GM18519 (cell line): ENCODE data around the gene C2CD3.
"Not testable (repeated sequence)": the region's sequence is repeated elsewhere in the genome, so short reads cannot be mapped to it uniquely, and the experiment has no call there.

Experiments
- ATAC-seq: cut with Tn5 transposase; IDR thresholded peaks from one replicate; pipeline ENCODE4 v1.9.1; 2021; ENCODE audit warnings: mild to moderate bottlenecking, moderate library complexity; ENCODE audit not compliant: unreplicated experiment, low FRiP score

The C2CD3 gene

DNA sequence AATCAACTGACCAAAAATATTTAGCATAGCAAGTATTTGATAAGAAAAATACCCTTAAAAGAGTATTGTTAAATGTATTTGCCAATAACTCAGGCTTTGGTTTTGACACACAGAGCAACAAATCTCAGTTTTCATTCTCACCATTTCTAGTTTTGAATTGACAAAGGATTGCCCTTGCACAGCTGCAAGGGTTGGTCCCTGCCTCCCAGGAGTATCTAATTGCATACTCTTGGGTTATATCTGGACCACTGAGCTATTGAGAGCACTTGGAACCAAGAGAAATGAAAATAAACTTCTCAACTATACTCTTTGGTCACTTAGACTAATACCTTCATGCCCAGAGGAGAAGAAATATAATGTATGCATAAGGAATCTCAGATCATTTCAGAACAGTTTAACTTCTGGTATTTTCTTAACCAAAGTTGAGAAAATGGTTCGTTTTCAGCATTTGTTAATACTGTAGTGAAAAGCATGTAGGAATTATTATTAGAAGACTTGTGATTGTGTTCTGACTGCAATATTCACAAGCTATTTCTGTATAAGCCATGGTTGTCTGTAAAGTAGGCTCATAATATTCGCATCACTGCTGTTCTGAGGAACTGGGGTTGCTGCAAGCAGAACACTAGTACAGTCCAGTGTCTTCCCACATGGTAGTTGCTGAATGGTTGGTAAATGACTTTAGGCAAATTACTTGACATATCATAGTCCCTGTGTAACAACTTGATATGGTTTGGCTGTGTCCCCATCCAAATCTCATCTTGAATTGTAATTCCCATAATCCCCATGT, 7.9 kb downstream of the C2CD3 start:
- no peak for ATAC-seq

DNA sequence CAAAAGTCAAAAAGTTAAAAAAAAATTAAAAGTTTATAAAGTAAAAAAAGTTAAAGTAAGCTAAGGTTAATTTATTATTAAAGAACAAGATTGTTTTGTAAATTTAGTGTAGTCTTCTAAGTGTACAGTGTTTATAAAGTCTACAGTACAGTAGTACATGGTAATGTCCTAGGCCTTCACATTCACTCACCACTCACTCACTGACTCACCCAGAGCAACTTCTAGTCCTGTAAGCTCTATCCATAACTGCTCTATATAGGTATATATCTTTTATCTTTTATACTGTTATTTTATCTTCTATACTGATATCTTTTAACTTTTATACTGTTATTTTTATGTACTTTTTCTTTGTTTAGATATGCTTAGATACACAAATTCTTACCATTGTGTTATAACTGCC, 11.2 kb downstream of the C2CD3 start:
- ATAC-seq = no peak

DNA sequence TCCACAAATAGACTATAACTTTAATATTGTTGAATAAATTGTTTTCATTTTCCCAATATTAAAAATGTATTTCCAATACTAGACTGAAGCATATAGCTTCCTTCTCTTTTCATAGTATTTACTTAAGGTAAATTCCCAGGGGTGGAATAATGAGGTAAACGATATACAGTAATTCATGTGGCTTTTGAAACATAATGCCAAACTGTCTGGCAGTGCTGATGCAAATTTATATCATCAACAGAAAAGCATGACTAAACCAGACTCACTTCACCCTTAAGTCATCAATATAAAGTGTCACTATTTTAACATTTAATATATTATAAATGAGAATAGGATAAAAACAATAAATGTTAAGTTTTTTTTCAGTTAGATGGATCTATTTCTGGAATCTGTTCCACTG, 13.6 kb downstream of the C2CD3 start:
- ATAC-seq = no peak

DNA sequence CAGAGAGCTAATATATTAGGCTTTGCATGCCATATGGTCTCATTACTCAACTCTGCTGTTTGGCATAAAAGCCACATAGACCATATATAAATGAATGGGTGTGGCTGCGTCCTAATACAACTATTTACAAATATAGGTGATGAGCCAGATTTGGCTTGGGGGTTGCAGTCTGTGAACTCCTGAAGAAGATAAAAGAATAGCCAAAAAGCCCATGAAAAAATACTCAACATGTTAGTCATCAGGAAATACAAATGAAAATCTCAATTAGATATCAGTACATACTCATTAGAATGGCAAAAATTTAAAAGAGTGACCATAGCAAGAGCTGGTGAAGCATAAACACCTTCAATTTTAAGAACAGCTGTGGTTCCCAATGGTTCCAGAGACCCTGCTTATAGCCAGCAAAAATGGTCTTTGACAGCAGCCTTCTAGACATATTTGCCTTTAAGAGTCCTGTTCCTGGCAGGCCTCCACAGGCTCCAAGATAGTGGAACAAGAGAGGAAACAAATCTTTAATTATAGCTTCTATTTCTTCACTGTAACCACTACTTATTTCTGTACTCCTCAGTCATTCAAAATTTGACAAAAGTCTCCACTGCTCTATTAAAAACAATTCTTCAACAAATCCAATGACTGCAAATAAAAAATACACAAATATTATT, 16.1 kb downstream of the C2CD3 start:
- ATAC-seq = no peak

DNA sequence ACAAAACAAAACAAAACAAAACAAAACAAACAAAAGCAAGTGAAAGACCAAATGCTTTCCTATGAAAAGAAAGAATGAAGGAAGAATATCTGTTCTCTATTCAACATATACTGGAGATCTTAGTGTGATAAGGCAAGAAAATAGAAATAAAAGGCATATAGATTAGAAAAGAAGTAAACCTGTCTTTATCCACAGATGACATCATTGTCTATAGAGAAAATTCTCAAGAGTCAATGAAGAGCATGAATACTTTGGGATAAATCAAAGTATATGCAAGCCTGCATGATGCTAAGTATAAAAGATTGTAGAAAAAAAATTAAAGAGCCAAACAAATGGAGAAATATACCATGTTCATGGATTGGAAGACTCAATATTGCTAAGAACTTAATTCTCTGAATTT, 17.6 kb downstream of the C2CD3 start:
- no peak for ATAC-seq

DNA sequence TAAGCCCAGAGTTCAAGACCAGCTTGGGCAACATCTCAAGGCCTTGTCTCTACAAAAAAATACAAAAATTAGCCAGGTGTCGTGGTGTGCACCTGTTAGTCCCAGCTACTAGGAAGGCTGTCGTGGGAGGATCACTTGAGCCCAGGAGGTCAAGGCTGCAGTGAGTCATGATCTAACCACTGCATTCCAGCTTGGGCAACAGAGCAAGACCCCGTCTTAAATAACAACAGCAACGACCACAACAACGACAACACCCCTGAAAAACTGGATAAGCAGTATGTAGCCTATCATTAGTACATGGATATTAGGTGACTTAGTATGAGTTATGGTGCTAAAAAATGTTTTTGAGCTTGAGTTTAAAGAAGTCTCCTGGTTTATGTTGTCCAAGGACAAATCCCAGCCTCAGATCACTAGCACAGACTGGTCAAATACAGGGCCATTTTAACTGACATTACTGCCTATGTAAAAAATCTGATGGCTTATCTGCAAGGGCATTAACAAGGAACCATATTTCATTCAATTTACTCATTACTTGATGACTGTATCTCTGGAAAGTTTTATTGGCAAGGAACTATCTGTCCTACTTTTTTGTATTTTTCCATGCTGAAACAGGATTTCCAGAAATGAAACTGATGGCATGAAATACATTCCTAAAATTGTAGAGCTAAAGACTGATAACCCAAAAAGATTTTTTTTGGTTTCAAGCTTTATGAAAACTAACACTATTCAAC, 23.4 kb downstream of the C2CD3 start:
- ATAC-seq = no peak

DNA sequence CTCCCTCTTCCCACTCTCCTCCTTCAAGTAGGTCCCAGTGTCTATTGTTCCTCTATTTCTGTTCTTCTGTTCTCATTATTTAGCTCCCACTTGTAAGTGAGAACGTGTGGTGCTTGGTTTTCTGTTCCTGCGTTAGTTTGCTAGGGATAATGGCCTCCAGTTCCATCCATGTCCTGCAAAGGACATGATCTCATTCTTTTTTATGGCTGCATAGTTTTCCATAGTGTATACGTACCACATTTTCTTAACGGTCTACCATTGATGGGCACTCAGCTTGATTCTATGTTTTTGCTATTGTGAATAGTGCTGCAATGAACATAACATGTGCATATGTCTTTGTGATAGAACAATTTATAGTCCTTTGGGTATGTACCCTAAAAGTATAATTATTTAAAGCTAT, 26.2 kb downstream of the C2CD3 start:
- ATAC-seq = no peak

DNA sequence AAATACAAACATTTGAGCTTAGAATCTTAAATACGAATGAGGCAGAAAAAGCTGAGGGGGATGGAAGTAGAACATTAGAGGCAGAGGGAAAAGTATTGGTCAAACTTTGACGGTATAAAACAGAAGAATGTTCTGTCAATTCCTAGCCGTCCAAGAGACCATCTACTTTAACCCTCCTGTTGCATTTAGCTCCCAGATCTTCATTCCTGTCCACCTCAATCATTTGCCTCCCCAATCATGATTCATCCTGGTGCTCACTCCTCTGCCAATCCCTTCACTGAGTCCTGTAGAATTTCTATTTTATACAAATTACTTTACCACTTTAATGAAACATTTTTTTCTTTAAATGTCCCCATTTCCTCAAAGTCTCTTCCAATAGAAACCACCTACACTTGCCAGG, 28.2 kb downstream of the C2CD3 start:
- ATAC-seq = no peak

DNA sequence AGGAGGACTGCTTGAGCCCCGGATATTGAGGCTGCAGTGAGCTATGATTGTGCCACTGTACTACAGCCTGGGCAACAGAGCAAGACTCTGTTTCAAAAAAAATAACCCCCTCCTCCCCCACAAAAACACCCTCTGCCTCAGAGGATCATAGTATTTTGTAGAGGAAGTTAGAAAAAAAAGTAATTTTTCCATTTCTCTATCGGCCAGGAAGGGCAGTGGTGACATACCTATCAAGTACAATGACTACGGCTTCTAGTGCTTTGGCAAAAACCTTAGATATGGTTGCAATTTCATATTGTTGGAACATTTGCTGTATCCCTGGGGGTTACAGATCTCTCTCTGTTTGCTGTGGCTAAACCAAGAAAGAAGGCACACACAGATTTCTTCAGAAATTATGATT, 28.9 kb downstream of the C2CD3 start:
- no peak for ATAC-seq

DNA sequence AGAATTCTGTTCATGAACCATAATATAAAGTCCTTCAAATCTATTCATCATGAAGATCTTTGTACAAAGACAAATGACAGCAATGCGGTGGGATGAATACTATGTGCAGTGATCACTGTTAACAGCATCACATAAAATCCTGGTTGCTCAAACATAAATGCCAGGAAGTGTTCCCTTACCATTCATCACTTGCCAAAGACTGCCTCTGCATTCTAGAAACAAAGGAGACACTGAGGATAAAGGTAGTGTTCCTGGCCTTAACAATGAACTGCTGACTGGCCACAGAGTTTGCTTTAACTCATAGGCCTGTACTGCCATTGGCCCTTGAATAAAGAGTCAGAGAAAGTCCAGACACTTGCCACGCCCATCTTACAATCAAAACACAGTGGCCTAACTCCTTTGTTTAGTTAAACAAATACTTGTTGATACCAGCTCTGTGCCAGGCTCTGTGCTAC, 29.5 kb downstream of the C2CD3 start:
- no peak for ATAC-seq

DNA sequence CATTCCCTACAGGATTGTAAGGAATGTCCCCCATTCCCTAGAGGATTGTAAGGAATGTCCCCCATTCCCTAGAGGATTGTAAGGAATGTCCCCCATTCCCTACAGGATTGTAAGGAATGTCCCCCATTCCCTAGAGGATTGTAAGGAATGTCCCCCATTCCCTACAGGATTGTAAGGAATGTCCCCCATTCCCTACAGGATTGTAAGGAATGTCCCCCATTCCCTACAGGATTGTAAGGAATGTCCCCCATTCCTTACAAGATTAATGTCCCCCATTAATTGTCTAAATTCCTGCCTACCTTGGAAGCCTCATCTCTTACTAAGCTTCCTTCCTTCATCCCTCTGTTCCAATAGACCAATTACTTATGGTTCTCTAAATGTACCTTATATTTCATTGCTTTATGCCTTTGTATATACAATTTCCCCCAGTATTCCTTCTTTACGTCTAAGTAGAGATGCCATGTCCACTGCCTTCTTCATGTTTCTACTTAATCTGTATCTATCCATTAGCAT, 30.8 kb downstream of the C2CD3 start:
- ATAC-seq = not testable (repeated sequence)

DNA sequence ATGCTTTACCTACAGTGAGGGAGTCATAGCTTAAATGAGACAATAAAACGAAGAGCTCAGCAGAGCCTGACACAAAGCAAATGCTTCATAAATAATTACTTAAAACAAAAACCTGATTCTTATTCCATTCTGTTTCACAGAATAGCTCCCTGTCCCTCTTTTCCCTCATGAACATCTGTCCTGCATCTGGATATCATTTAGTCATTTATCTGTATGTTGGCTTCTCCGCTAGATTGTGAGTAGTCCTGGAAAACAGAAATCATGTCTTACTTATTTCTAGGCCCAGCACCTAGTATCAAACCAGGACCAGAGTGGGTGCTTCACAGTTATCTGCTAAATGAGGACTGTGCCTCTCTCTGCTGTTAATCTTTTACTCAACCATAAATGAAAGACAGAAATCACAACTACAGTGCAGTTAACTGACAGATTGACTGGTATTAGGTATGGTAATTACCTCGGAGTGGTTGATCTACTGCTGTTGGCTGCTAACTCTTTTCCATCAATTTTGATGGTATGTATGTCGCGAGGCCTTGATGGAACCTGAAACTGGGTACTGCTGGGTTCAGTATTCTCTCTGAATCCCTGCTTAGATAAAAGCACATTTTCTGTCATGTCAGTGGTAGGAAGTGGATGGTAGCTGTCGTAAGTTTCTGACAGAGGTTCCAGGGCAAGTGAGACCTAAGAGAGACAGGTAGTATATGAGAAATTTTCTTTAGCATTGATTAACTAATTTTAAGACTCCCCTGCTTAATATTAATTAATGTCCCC, 31.5 kb downstream of the C2CD3 start:
- no peak for ATAC-seq

DNA sequence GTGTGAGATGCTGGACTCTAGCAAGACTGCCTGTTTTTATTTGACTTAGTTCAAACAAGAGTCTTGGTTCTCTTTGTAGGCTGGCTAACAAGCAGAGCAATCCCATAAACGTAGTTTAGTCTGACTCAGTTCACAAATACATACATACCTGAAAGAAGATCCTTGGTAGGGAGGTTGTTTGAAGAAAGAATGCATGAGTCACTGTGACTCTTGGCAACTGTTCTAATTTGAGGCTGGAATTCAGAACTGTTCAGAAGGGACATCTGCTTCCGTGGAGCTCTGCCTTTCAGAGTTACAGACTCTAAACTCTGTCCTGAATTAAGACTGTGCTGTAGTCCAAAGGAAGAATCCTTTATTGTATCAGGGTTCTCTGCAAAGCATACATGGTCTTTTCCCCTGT, 32.2 kb downstream of the C2CD3 start:
- ATAC-seq = no peak

DNA sequence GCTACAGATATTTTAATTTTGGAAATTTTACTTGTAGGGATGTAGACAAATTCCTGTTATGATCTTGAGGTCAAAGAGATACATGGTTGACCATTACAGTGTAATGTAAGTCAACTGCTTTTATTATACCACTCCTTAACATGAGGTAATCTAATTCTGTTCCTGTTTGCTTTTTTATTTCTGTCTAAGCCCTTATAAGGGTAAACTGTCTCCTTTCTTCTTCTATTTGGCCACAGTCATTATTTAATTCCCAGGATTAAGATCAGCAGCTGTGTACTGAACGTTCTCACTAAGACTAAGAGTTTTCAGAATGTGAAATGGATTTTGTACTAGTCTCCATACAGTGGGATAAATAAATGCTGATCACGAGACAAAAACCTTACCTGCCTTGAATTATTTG, 32.8 kb downstream of the C2CD3 start:
- no peak for ATAC-seq

DNA sequence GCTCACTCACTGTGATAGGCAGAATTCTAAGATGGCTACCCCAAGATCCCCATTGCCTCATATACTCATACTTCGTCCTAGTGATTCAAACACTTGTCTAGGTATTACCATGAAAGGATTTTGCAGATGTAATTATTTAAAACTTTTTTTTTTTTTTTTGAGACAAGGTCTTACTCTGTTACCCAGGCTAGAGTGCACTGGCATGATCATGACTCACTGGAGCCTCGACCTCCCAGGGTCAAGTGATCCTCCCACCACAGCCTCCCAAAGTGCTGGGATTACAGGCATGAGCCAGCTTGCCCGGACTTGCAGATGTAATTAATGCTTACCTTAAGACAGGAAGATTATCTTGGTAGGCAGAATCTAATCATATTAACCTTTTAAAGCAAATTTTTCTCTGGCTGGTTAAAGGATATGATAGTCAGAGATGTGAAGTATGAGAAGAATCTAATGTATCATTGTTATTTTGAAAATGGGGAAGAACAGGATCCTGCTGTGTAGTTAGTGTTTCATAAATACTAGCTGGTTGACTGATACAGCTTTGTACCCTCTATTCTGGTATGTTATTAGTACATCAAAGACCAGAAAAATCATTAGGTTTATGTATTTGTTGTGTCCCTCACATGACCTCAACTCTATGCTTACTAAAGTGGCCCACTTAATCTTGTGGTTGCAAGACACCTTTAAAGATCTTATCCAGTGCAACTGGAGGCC, 35.5 kb downstream of the C2CD3 start:
- no peak for ATAC-seq

DNA sequence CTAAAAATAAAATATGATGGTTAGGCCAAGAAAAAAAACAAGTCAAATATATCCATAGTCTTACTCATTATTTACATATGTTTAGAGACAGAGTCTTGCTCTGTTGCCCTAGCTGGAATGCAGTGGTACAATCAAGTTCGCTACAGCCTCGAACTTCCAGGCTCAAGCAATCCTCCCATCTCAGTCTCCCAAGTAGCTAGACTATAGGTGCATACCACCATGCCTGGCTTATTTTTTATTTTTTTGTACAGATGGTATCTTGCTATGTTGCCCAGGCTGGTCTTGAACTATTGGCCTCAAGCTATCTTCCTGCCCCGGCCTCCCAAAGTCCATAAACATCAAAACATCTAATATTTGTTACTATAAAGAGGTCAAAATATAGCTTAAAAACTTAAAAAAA, 36.1 kb downstream of the C2CD3 start:
- no peak for ATAC-seq

DNA sequence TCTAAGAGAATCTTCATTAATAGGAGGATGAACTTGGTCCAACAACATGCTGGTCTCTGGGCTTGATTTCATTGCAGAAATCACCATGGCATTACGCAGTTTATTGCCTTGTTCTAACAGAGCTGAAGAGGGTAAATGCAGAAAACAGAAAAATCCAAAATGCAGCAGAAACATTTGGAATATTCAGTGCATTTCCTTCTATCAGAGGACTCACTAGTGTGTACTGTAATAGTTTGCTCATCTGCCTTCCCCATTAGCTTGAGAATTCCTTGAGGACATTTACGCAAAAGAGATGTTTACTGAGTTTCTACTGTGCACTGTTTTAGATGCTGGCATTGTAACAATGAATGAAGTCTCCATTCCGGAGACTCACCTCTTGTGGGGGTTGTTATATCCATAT, 37.4 kb downstream of the C2CD3 start:
- ATAC-seq = no peak

DNA sequence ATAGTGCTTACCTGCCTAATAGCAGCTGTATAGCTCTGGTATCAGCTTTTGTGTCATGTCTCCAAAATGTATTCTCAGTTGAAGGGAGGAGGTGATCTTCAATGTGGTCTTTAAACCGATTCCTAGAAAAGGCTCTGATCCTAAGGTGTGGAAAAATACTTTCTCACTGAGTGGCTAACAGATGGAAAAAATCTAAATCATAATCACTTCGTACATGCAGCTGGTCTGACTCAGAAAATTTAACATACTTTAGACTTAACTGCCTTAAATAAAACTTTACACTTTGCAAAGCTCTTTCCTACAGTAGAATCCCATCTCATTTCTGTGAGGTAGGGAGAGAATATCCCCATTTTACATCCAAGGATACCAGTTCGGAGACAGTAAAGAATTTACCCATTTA, 38.0 kb downstream of the C2CD3 start:
- ATAC-seq = no peak

DNA sequence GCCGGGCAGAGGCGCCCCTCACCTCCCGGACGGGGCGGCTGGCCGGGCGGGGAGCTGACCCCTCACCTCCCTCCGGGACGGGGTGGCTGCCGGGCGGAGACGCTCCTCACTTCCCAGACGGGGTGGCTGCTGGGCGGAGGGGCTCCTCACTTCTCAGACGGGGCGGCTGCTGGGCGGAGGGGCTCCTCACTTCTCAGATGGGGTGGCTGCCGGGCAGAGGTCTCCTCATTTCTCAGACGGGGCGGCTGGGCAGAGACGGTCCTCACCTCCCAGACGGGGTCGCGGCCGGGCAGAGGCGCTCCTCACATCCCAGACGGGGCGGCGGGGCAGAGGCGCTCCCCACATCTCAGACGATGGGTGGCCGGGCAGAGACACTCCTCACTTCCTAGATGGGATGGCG, 41.7 kb downstream of the C2CD3 start:
- not testable (repeated sequence) for ATAC-seq

DNA sequence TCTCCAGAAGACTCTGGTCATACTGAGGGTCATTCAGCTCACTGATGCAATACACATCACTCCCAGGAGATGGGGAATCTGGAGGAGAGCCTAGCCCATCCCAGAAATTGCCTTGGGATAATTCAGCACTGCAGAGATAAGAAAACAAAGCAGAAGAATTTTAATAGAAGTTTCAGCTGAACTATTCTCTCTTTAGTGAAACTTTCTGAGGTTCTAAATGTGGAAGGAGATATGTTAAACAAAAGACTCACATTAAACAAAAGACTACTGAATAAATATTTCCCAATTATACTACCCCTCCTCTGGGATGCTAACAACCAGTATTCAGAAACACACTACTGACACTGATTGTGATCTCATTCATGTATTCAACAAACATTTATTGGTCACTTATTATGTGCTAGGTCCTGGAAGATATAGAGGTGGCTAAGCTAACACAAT, 47.8 kb downstream of the C2CD3 start:
- no peak for ATAC-seq
